Breast epithelium (tissue), 4 donors: ENCODE measurements around the gene CENPT. TPM values are rescaled to one million over a fixed set of nuclear protein-coding genes. Genes with fewer than 3 reads are reported as not detected.

Experiments
- DNase-seq, 2 donors: peaks; one replicate each; pipeline ENCODE4 v3.0.0-alpha.2; 2019; ENCODE audit warnings: low spot score in 2 of 2
- H3K27ac ChIP-seq, 2 donors: fragments of 200-600 bp; sonication (generic) in 1 of 2; one replicate each; pipeline ENCODE4 v1.5.1; 2016 to 2019; ENCODE audit warnings: mild to moderate bottlenecking in 1 of 2
- H3K27me3 ChIP-seq, 2 donors: fragments of 200-600 bp; sonication (generic) in 1 of 2; one replicate each; pipeline versions ENCODE4 v1.5.1 to v1.6.0; 2017 to 2019; ENCODE audit warnings: control low read depth in 1 of 2, mild to moderate bottlenecking in 1 of 2
- H3K36me3 ChIP-seq: fragments of 200-600 bp; one replicate; pipeline ENCODE4 v1.5.1; 2019
- H3K4me1 ChIP-seq, 2 donors: fragments of 200-600 bp; sonication (generic); one replicate each; pipeline ENCODE4 v1.5.1; 2016 to 2019; ENCODE audit warnings: control low read depth in 1 of 2
- H3K4me3 ChIP-seq, 3 donors: fragments of 200-600 bp; sonication (generic); 1 replicate in 2 of 3; 2 replicates in 1 of 3; pipeline ENCODE4 v1.5.1; 2016 to 2019; ENCODE audit warnings: mild to moderate bottlenecking in 3 of 3, moderate library complexity in 2 of 3
- H3K9me3 ChIP-seq, 2 donors: fragments of 200-600 bp; sonication (generic) in 1 of 2; one replicate each; pipeline ENCODE4 v1.5.1; 2016 to 2019; ENCODE audit warnings: control low read depth in 1 of 2
- POLR2A ChIP-seq: fragments of 450-650 bp; IDR thresholded peaks from one replicate; pipeline ENCODE4 v1.6.1; 2016; ENCODE audit warnings: antibody characterized with exemption, mild to moderate bottlenecking, moderate library complexity
- POLR2AphosphoS5 ChIP-seq, 3 donors: sonication (generic); formaldehyde crosslinking; IDR thresholded peaks; one replicate each; pipeline ENCODE4 v1.6.1; 2017; ENCODE audit warnings: antibody characterized with exemption in 3 of 3
- intact Hi-C: fragments of 100-400 bp; cut with DNase I; formaldehyde crosslinking; loops from one replicate; pipeline ENCODE4 v1.15.1; 2023; ENCODE audit warnings: low total_unique reads
- total RNA-seq, 3 donors: library from RNA; depleted of rRNA; stranded (reverse); fragments of >200 nt; gene quantifications; one replicate each; pipeline ENCODE4 v1.1.0, GENCODE V29; 2016
- TF ChIP-seq, protein P1 (sequence below), 3 donors: fragments of 450-650 bp; IDR thresholded peaks; one replicate each; pipeline ENCODE4 v1.5.1; 2016 to 2017; ENCODE audit warnings: antibody characterized with exemption in 3 of 3, mild to moderate bottlenecking in 3 of 3, moderate library complexity in 3 of 3

The CENPT gene
- total RNA-seq, 3 donors from 2014 or later = 35.0 to 52.0 (median 51.5) TPM

DNA sequence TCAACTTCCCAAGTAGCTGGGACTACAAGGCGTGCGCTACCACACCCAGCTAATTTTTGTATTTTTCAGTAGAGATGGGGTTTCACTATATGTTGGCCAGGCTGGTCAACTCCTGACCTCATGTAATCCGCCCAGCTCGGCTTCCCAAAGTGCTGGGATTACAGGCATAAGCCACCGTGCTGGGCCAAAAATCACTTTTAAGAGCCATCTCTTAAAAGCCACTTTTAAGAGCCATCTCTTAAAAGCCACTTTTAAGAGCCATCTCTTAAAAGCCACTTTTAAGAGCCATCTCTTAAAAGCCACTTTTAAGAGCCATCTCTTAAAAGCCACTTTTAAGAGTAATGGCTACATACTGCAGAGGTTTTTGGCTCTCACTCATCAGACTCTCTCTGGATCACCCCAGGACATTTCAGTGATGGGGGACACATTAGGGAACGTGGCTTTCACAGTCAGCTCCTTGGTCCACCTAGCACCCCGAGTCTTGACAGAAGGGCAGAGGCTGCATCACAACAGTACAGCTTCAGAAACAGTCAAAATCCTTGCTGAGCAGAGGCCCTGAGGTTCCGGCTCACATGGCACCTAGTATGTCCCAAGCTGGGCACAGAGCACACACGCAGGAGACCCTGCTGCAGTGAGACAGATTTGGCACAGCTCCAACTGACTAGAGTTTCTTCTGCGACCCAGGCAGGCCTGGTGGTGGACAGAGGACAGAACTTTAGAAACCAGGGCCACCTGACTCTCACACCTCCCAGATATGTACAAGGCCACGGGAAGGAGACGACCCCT lies 64.7 kb downstream of the CENPT start:
- DNase-seq = no peak
- Histone ChIP-seq H3K4me1 (peaks cover 0 to 9% of the 10 kb centered on the region in 2 donors), H3K27ac (no peak overlapping the region), H3K4me3 (no peak overlapping the region), H3K36me3 (no peaks in the 10 kb centered on the region), H3K9me3 (no peaks in the 10 kb centered on the region), H3K27me3 (no peaks in the 10 kb centered on the region)
- intact Hi-C loops = no loop called here
- TF ChIP-seq, protein P1, sequence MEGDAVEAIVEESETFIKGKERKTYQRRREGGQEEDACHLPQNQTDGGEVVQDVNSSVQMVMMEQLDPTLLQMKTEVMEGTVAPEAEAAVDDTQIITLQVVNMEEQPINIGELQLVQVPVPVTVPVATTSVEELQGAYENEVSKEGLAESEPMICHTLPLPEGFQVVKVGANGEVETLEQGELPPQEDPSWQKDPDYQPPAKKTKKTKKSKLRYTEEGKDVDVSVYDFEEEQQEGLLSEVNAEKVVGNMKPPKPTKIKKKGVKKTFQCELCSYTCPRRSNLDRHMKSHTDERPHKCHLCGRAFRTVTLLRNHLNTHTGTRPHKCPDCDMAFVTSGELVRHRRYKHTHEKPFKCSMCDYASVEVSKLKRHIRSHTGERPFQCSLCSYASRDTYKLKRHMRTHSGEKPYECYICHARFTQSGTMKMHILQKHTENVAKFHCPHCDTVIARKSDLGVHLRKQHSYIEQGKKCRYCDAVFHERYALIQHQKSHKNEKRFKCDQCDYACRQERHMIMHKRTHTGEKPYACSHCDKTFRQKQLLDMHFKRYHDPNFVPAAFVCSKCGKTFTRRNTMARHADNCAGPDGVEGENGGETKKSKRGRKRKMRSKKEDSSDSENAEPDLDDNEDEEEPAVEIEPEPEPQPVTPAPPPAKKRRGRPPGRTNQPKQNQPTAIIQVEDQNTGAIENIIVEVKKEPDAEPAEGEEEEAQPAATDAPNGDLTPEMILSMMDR (IDR thresholded peaks at IDR 0.05) = no peak
- TF ChIP-seq POLR2A (no peak), POLR2AphosphoS5 (IDR thresholded peaks at IDR 0.05) (no peak)

DNA sequence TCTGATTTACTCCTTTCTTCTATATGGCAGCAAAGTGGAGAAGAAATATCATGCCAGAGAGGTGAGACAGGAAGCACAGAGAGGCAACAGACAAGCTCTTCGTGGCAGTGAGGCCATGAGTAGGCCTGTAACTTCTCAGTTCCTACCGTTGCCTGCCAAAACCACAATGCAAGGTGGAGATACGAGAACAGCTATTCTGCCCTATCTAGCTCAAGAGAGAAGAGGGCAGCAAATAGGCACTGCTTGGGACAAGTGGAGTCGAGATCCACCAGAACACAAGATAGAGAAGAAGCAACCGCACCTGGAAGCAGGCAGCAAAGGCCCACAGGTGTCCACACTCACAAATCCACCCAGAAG lies 66.0 kb downstream of the CENPT start:
- no peaks in the 10 kb centered on the region for H3K27me3 ChIP-seq
- TF ChIP-seq, protein P1 (IDR thresholded peaks at IDR 0.05) = no peak
- TF ChIP-seq POLR2A (no peak), POLR2AphosphoS5 (IDR thresholded peaks at IDR 0.05) (no peak)
- intact Hi-C loops = no loop called here
- no peaks in the 10 kb centered on the region for H3K36me3 ChIP-seq
- no peak for DNase-seq
- H3K4me3 ChIP-seq = no peak overlapping the region
- H3K9me3 ChIP-seq = no peaks in the 10 kb centered on the region
- H3K27ac ChIP-seq = peak overlapping the region; percentile 54 to 61
- peaks cover 0 to 9% of the 10 kb centered on the region in 2 donors for H3K4me1 ChIP-seq

DNA sequence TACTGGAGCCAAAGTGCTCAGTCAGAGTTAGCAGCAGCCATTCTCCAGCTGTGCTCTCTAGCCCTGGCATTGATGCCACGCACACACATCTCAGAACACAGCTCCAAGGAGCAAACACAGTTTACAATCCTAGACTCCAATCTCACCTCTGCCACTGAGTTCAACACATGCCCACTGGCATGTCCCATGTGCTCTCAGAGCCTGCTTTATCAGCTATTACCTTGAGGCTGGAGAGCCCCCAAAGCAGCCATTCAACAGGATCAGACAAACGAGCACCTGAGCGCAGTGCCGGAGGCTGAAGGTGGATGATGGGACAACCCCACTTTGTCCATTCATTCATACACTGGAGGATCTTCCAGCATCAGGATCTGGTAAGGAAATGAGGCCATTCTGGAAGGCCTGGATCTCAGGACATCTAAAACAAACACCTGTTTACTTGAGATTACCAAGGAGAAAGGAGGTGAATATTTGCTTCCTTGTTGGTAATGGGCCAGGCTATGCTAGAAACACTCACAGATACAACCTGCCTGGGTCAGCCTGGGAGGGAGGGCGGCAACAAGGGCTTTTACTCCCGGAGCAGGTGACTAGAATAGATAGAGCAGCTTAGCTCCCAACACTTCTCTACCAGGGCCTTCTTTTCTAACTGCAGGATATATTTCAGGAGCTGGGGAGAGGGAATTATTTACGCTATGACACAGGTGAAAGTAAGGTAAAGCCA lies 66.5 kb downstream of the CENPT start:
- intact Hi-C loops = no loop called here
- TF ChIP-seq, protein P1 (IDR thresholded peaks at IDR 0.05) = no peak
- TF ChIP-seq POLR2AphosphoS5 (IDR thresholded peaks at IDR 0.05) (no peak), POLR2A (no peak)

DNA sequence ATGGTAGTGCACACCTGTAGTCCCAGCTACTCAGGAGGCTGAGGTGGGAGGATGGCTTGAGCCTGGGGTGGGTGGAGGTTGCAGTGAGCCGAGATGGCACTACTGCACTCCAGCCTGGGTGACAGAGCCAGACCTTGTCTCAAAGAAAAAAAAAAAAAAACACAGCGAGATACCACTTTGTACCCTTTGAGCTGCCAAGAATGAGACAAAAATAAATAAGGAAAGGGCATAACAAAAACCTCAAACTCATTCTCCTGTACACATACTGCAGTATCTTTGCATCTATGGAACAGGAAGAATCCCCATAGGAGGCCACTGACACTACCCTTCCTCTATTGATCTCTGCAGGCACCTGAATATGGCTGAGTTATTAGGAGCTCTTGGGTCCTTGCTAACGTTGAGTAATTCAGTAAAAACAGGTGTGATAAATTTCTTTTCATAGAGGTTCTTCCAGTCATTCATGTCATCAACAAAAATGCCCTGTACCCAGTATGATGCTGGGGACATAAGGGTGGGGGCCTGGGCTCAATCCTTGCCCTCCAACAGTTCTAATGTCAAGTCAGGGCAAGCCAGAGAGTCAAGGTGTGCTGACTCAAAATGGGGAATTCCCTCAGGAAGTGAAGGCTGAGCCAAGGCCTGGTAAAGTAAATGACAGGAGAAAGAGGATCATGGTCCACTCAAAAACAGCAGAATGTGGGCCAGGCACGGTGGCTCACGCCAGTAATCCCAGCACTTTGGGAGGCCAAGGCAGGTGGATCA lies 68.1 kb downstream of the CENPT start:
- peaks cover 0 to 9% of the 10 kb centered on the region in 2 donors for H3K4me1 ChIP-seq
- H3K4me3 ChIP-seq = no peak overlapping the region
- no peak for DNase-seq
- H3K27ac ChIP-seq = no peak overlapping the region
- no peaks in the 10 kb centered on the region for H3K36me3 ChIP-seq
- TF ChIP-seq POLR2AphosphoS5 (IDR thresholded peaks at IDR 0.05) (no peak), POLR2A (no peak)
- TF ChIP-seq, protein P1 (IDR thresholded peaks at IDR 0.05) = no peak
- no peaks in the 10 kb centered on the region for H3K27me3 ChIP-seq
- H3K9me3 ChIP-seq = no peaks in the 10 kb centered on the region
- intact Hi-C loops = no loop called here

More for the DNA sequence above, 66.5 kb downstream of the CENPT start:
- Histone ChIP-seq H3K4me3 (no peak overlapping the region), H3K4me1 (peaks cover 0 to 9% of the 10 kb centered on the region in 2 donors), H3K9me3 (no peaks in the 10 kb centered on the region), H3K36me3 (no peaks in the 10 kb centered on the region), H3K27me3 (no peaks in the 10 kb centered on the region), H3K27ac (peak overlapping the region; percentile 54 to 61)
- DNase-seq = no peak

Other genes starting within 250 kb of the CENPT start
- 1 to 10 TPM in 2 of 3 donors, under 1 TPM in 1; 0.96 to 2.3 (median 1.6) TPM for gene CARMIL2, start 202.5 kb downstream of the CENPT start, total RNA-seq
- gene ACD, start 187.4 kb downstream of the CENPT start, total RNA-seq = 10 to 100 TPM; 19.4 to 20.6 (median 19.8) TPM
- gene PARD6A, start 186.7 kb downstream of the CENPT start, total RNA-seq = 1 to 10 TPM; 6.4 to 8.5 (median 7.2) TPM
- gene ENKD1, start 180.9 kb downstream of the CENPT start, total RNA-seq = 10 to 100 TPM; 18.6 to 21.0 (median 20.1) TPM
- 10 to 100 TPM in 2 of 3 donors, 1 to 10 TPM in 1; 7.2 to 18.1 (median 11.1) TPM for gene C16orf86, start 180.9 kb downstream of the CENPT start, total RNA-seq
- 10 to 100 TPM; 11.4 to 22.0 (median 21.4) TPM for gene GFOD2, start 128.4 kb downstream of the CENPT start, total RNA-seq
- gene RANBP10, start 41.1 kb downstream of the CENPT start, total RNA-seq = 10 to 100 TPM in 2 of 3 donors, 1 to 10 TPM in 1; 7.7 to 13.2 (median 13.1) TPM
- gene TSNAXIP1, start 40.8 kb downstream of the CENPT start, total RNA-seq = 1 to 10 TPM; 1.1 to 4.2 (median 3.9) TPM
- 10 to 100 TPM; 51.1 to 57.8 (median 53.0) TPM for gene THAP11, start 5.4 kb downstream of the CENPT start, total RNA-seq
- gene NUTF2, start 760 bp downstream of the CENPT start, total RNA-seq = 100 to 1,000 TPM in 1 of 3 donors, 10 to 100 TPM in 2; 91.5 to 168 (median 94.8) TPM
- gene EDC4, start 25.4 kb upstream of the CENPT start, total RNA-seq = 10 to 100 TPM; 43.3 to 57.0 (median 53.6) TPM
- gene NRN1L, start 37.2 kb upstream of the CENPT start, total RNA-seq = 1 to 10 TPM in 2 of 3 donors, not detected in 1; 1.3 to 1.4 TPM
- 10 to 100 TPM; 17.3 to 20.5 (median 17.4) TPM for gene PSKH1, start 45.6 kb upstream of the CENPT start, total RNA-seq
- 1 to 10 TPM; 1.0 to 2.6 (median 1.8) TPM for gene CTRL, start 84.2 kb upstream of the CENPT start, total RNA-seq
- gene PSMB10, start 89.2 kb upstream of the CENPT start, total RNA-seq = 10 to 100 TPM; 32.1 to 46.2 (median 34.1) TPM
- 10 to 100 TPM; 11.8 to 18.6 (median 15.4) TPM for gene LCAT, start 96.4 kb upstream of the CENPT start, total RNA-seq
- 10 to 100 TPM; 32.1 to 64.9 (median 53.6) TPM for gene SLC12A4, start 120.9 kb upstream of the CENPT start, total RNA-seq
- gene DPEP3, start 132.8 kb upstream of the CENPT start, total RNA-seq = under 1 TPM in 1 of 3 donors, not detected in 2; 0.29 TPM
- 1 to 10 TPM; 1.3 to 7.7 (median 2.5) TPM for gene DPEP2, start 151.8 kb upstream of the CENPT start, total RNA-seq
- not detected for gene DPEP2NB, start 168.2 kb upstream of the CENPT start, total RNA-seq
- 1 to 10 TPM; 7.2 to 7.5 (median 7.5) TPM for gene DDX28, start 175.5 kb upstream of the CENPT start, total RNA-seq
- 10 to 100 TPM in 1 of 3 donors, 1 to 10 TPM in 2; 6.9 to 10.5 (median 7.7) TPM for gene DUS2, start 175.6 kb upstream of the CENPT start, total RNA-seq
- 10 to 100 TPM; 52.0 to 64.2 (median 60.6) TPM for gene NFATC3, start 237.7 kb upstream of the CENPT start, total RNA-seq